Measurements from ENCODE around the gene WWC2. TPM values are rescaled to one million over a fixed set of nuclear protein-coding genes. Genes with fewer than 3 reads are reported as not detected.
A peak's percentile ranks its signal among the peaks of the same experiment; 100 is the strongest.
"Not testable (repeated sequence)": the region's sequence is repeated elsewhere in the genome, so short reads cannot be mapped to it uniquely, and the experiment has no call there.

WWC2 gene
- total and polyA plus RNA-seq, 3 experiments from 2014 or later: 0.80 to 1.7 (median 0.85) TPM

GRCh38 chr4:183322326-183322725, 223.3 kb downstream of the WWC2 start, which contains the start of gene CLDN24:
TSS of gene CLDN24 (minus strand) at chr4:183322426. CDS start at chr4:183322426, 0 bp downstream.
- H3K4me3 ChIP-seq (ENCODE audit: low read length): no peak within 1 kb of the TSS
- H3K36me3 Mint-ChIP-seq: peaks cover 0 to 10% (median 0%) of the 10 kb centered on the region in 3 donors
- POLR2A ChIA-PET: no interaction called here
- H3K9me3 Mint-ChIP-seq: no peaks in the 10 kb centered on the region
- DNase-seq: no peak
- H3K27me3 ChIP-seq (ENCODE audit: insufficient read depth, low read length, poor library complexity, severe bottlenecking): no peaks in the 10 kb centered on the region
- peaks cover 10 to 18% (median 12%) of the 10 kb centered on the region in 3 donors for H3K4me1 Mint-ChIP-seq
- peaks cover 6 to 37% of the 10 kb centered on the region in 2 donors for H3K27me3 Mint-ChIP-seq
- H3K27ac Mint-ChIP-seq: peak within 1 kb of the TSS in 6 of 8 donors; percentile 22 to 76 (median 60)
- H3K4me1 ChIP-seq (ENCODE audit: insufficient read depth, low read length): peaks cover 12% of the 10 kb centered on the region
- CTCF ChIA-PET: no interaction called here
- no peaks in the 10 kb centered on the region for H3K36me3 ChIP-seq (ENCODE audit: insufficient read depth, low read length)
- H3K4me3 Mint-ChIP-seq: peak within 1 kb of the TSS in 6 of 7 donors; percentile 8 to 75 (median 33)
- H3K9me3 ChIP-seq (ENCODE audit: low read length): no peaks in the 10 kb centered on the region
- H3K27ac ChIP-seq (ENCODE audit: low read depth, low read length): no peak within 1 kb of the TSS

GRCh38 chr4:183323295-183323694, 224.2 kb downstream of the WWC2 start:
- no peak overlapping the region for H3K4me3 ChIP-seq (ENCODE audit: low read length)

DNA sequence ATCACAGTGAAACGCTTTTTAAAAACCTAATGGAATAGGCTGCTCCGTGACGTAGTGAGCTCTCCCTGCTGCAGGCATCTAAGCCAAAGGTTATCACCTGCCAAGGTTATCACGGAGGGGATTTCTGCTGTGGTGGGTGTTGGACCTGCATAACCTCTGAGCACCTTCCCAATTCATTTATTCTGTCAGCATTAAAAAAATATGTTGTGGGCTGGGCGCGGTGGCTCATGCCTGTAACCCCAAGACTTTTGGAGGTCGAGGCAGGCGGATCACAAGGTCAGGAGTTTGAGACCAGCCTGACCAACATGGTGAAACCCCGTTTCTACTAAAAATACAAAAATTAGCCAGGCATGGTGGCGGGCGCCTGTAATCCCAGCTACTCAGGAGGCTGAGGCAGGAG, 225.0 kb downstream of the WWC2 start:
- H3K27me3 ChIP-seq (ENCODE audit: insufficient read depth, low read length, poor library complexity, severe bottlenecking); H3K36me3 Mint-ChIP-seq; H3K4me3 ChIP-seq (ENCODE audit: low read length); H3K9me3 ChIP-seq (ENCODE audit: low read length); POLR2A ChIA-PET; H3K4me3 Mint-ChIP-seq; CTCF ChIA-PET; H3K9me3 Mint-ChIP-seq; H3K36me3 ChIP-seq (ENCODE audit: insufficient read depth, low read length); H3K27ac Mint-ChIP-seq; DNase-seq; H3K27ac ChIP-seq (ENCODE audit: low read depth, low read length): not testable (repeated sequence)
- H3K4me1 Mint-ChIP-seq: peaks cover 10 to 18% (median 12%) of the 10 kb centered on the region in 3 donors
- H3K27me3 Mint-ChIP-seq: peaks cover 6 to 40% of the 10 kb centered on the region in 2 donors
- H3K4me1 ChIP-seq (ENCODE audit: insufficient read depth, low read length): peaks cover 12% of the 10 kb centered on the region

More at GRCh38 chr4:183323295-183323694, 224.2 kb downstream of the WWC2 start:
- H3K9me3 ChIP-seq (ENCODE audit: low read length): no peaks in the 10 kb centered on the region
- CTCF ChIA-PET: no interaction called here
- H3K36me3 ChIP-seq (ENCODE audit: insufficient read depth, low read length): no peaks in the 10 kb centered on the region
- no peak overlapping the region for H3K27ac ChIP-seq (ENCODE audit: low read depth, low read length)
- Mint-ChIP-seq H3K4me3 (no peak overlapping the region), H3K9me3 (no peaks in the 10 kb centered on the region), H3K4me1 (peaks cover 10 to 18% (median 12%) of the 10 kb centered on the region in 3 donors), H3K36me3 (peaks cover 0 to 10% (median 0%) of the 10 kb centered on the region in 3 donors), H3K27ac (no peak overlapping the region), H3K27me3 (peaks cover 6 to 37% of the 10 kb centered on the region in 2 donors)
- POLR2A ChIA-PET: no interaction called here
- no peak for DNase-seq
- H3K4me1 ChIP-seq (ENCODE audit: insufficient read depth, low read length): peaks cover 12% of the 10 kb centered on the region
- no peaks in the 10 kb centered on the region for H3K27me3 ChIP-seq (ENCODE audit: insufficient read depth, low read length, poor library complexity, severe bottlenecking)

DNA sequence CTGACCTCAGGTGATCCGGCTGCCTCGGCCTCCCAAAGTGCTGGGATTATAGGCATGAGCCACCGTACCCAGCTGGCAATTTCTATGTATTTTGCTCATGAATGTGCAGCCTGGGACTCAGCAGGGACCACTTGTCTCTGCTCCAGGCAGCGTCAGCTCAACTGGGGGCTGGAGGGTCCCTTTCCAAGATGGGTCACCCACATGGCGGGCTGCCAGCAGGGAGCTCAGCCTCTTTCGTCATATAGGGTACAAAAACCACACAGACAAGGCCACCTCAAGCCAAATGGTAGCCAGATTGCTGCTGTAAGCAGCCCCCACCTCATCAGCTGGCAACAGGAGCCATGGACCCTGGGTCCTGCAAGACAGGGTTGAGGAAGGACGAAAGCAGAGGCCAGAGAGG, 225.6 kb downstream of the WWC2 start:
- Mint-ChIP-seq H3K27me3 (peaks cover 6 to 40% of the 10 kb centered on the region in 2 donors), H3K27ac (no peak overlapping the region), H3K4me1 (peaks cover 10 to 18% (median 12%) of the 10 kb centered on the region in 3 donors), H3K9me3 (no peaks in the 10 kb centered on the region), H3K36me3 (peaks cover 0 to 10% (median 0%) of the 10 kb centered on the region in 3 donors), H3K4me3 (no peak overlapping the region)
- no peak overlapping the region for H3K4me3 ChIP-seq (ENCODE audit: low read length)
- H3K9me3 ChIP-seq (ENCODE audit: low read length): no peaks in the 10 kb centered on the region
- no peak overlapping the region for H3K27ac ChIP-seq (ENCODE audit: low read depth, low read length)
- DNase-seq: no peak
- H3K36me3 ChIP-seq (ENCODE audit: insufficient read depth, low read length): no peaks in the 10 kb centered on the region
- ChIA-PET POLR2A (no interaction called here), CTCF (no interaction called here)
- peaks cover 12% of the 10 kb centered on the region for H3K4me1 ChIP-seq (ENCODE audit: insufficient read depth, low read length)
- H3K27me3 ChIP-seq (ENCODE audit: insufficient read depth, low read length, poor library complexity, severe bottlenecking): no peaks in the 10 kb centered on the region

- POLR2A ChIA-PET; DNase-seq; H3K36me3 ChIP-seq (ENCODE audit: insufficient read depth, low read length); H3K27ac Mint-ChIP-seq; H3K9me3 Mint-ChIP-seq; H3K27ac ChIP-seq (ENCODE audit: low read depth, low read length); H3K4me3 ChIP-seq (ENCODE audit: low read length); H3K27me3 ChIP-seq (ENCODE audit: insufficient read depth, low read length, poor library complexity, severe bottlenecking); CTCF ChIA-PET; H3K9me3 ChIP-seq (ENCODE audit: low read length); H3K4me1 Mint-ChIP-seq; H3K4me3 Mint-ChIP-seq; H3K4me1 ChIP-seq (ENCODE audit: insufficient read depth, low read length); H3K36me3 Mint-ChIP-seq: not testable (repeated sequence)
- H3K27me3 Mint-ChIP-seq: peaks cover 6 to 39% of the 10 kb centered on the region in 2 donors
These were observed 227.3 kb downstream of the WWC2 start for GRCh38 chr4:183326387-183326786.

- Mint-ChIP-seq H3K4me3 (no peak overlapping the region), H3K4me1 (no peaks in the 10 kb centered on the region), H3K9me3 (no peaks in the 10 kb centered on the region), H3K27me3 (peaks cover 6 to 42% of the 10 kb centered on the region in 2 donors), H3K27ac (no peak overlapping the region), H3K36me3 (peaks cover 0 to 10% (median 0%) of the 10 kb centered on the region in 3 donors)
- Histone ChIP-seq H3K4me3 (ENCODE audit: low read length) (no peak overlapping the region), H3K27me3 (ENCODE audit: insufficient read depth, low read length, poor library complexity, severe bottlenecking) (no peaks in the 10 kb centered on the region), H3K4me1 (ENCODE audit: insufficient read depth, low read length) (no peaks in the 10 kb centered on the region), H3K36me3 (ENCODE audit: insufficient read depth, low read length) (no peaks in the 10 kb centered on the region), H3K27ac (ENCODE audit: low read depth, low read length) (no peak overlapping the region), H3K9me3 (ENCODE audit: low read length) (no peaks in the 10 kb centered on the region)
- ChIA-PET POLR2A (no interaction called here), CTCF (no interaction called here)
- DNase-seq: no peak
These were observed 227.8 kb downstream of the WWC2 start for GRCh38 chr4:183326853-183327252.

GRCh38 chr4:183327827-183328226, 228.8 kb downstream of the WWC2 start:
- Histone ChIP-seq H3K9me3 (ENCODE audit: low read length) (no peaks in the 10 kb centered on the region), H3K36me3 (ENCODE audit: insufficient read depth, low read length) (no peaks in the 10 kb centered on the region), H3K4me3 (ENCODE audit: low read length) (no peak overlapping the region), H3K27ac (ENCODE audit: low read depth, low read length) (no peak overlapping the region), H3K27me3 (ENCODE audit: insufficient read depth, low read length, poor library complexity, severe bottlenecking) (no peaks in the 10 kb centered on the region), H3K4me1 (ENCODE audit: insufficient read depth, low read length) (no peaks in the 10 kb centered on the region)
- CTCF ChIA-PET: no interaction called here
- Mint-ChIP-seq H3K27me3 (peaks cover 6 to 44% of the 10 kb centered on the region in 2 donors), H3K4me3 (no peak overlapping the region), H3K9me3 (no peaks in the 10 kb centered on the region), H3K4me1 (no peaks in the 10 kb centered on the region), H3K27ac (no peak overlapping the region), H3K36me3 (peaks cover 0 to 10% (median 0%) of the 10 kb centered on the region in 3 donors)
- DNase-seq: no peak
- POLR2A ChIA-PET: no interaction called here

- POLR2A ChIA-PET: no interaction called here
- Histone ChIP-seq H3K4me1 (ENCODE audit: insufficient read depth, low read length) (no peaks in the 10 kb centered on the region), H3K27me3 (ENCODE audit: insufficient read depth, low read length, poor library complexity, severe bottlenecking) (no peaks in the 10 kb centered on the region), H3K27ac (ENCODE audit: low read depth, low read length) (no peak overlapping the region), H3K4me3 (ENCODE audit: low read length) (no peak overlapping the region), H3K9me3 (ENCODE audit: low read length) (no peaks in the 10 kb centered on the region), H3K36me3 (ENCODE audit: insufficient read depth, low read length) (no peaks in the 10 kb centered on the region)
- peaks cover 0 to 10% (median 0%) of the 10 kb centered on the region in 3 donors for H3K36me3 Mint-ChIP-seq
- no peaks in the 10 kb centered on the region for H3K4me1 Mint-ChIP-seq
- no peak overlapping the region for H3K4me3 Mint-ChIP-seq
- no peaks in the 10 kb centered on the region for H3K9me3 Mint-ChIP-seq
- no peak for DNase-seq
- H3K27ac Mint-ChIP-seq: no peak overlapping the region
- peaks cover 7 to 45% of the 10 kb centered on the region in 2 donors for H3K27me3 Mint-ChIP-seq
- CTCF ChIA-PET: no interaction called here
These were observed 229.8 kb downstream of the WWC2 start for GRCh38 chr4:183328832-183329231.

DNA sequence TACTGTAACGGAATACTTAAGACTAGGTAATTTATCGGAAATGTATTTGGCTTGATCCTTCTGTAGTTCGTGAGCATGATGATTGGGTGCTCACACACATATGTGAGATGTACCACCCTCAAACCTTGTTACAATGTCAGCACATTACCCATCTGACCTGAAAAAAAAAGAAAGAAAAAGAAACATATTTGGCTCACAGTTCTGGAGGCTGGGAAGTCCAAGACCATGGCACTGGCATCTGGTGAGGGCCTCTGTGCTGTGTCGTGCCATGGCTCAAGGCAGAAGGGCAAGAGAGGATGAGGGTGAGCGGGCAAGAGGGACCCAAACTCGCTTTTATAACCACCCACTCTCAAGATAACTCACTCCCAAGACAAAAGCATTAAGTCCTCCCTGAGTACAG, 230.2 kb downstream of the WWC2 start:
- Mint-ChIP-seq H3K9me3 (no peaks in the 10 kb centered on the region), H3K4me3 (no peak overlapping the region), H3K27ac (no peak overlapping the region), H3K4me1 (no peaks in the 10 kb centered on the region), H3K27me3 (peaks cover 7 to 46% of the 10 kb centered on the region in 2 donors), H3K36me3 (peaks cover 0 to 10% (median 0%) of the 10 kb centered on the region in 3 donors)
- Histone ChIP-seq H3K4me1 (ENCODE audit: insufficient read depth, low read length) (no peaks in the 10 kb centered on the region), H3K27me3 (ENCODE audit: insufficient read depth, low read length, poor library complexity, severe bottlenecking) (no peaks in the 10 kb centered on the region), H3K36me3 (ENCODE audit: insufficient read depth, low read length) (no peaks in the 10 kb centered on the region), H3K9me3 (ENCODE audit: low read length) (no peaks in the 10 kb centered on the region), H3K4me3 (ENCODE audit: low read length) (no peak overlapping the region), H3K27ac (ENCODE audit: low read depth, low read length) (no peak overlapping the region)
- ChIA-PET POLR2A (no interaction called here), CTCF (no interaction called here)
- no peak for DNase-seq

All from CD8-positive, alpha-beta memory T cell (primary cell).